GM12878 (cell line): ENCODE results near the gene ZNF641.

Experiments
- NBN ChIP-seq: fragments of 450-650 bp; IDR thresholded peaks from 2 replicates; pipeline ENCODE4 v1.6.1; 2016
- PML ChIP-seq: IDR thresholded peaks from 2 replicates; pipeline ENCODE4 v1.6.1; 2012; ENCODE audit warnings: low read length, inconsistent platforms
- RB1 ChIP-seq: fragments of 450-650 bp; formaldehyde crosslinking; IDR thresholded peaks from 2 replicates; pipeline ENCODE4 v1.6.1; 2017; ENCODE audit warnings: mild to moderate bottlenecking, borderline replicate concordance
- TAF1 ChIP-seq: IDR thresholded peaks from 2 replicates; pipeline ENCODE4 v1.6.1; 2011; ENCODE audit warnings: mild to moderate bottlenecking, low read depth, low read length, borderline replicate concordance
- TF ChIP-seq, protein P1 (sequence below), 3 experiments: IDR thresholded peaks in 2 of 3; conservative IDR thresholded peaks in 1 of 3; 2 replicates each; pipeline ENCODE4 v1.5.1; 2011; ENCODE audit warnings: low read depth in 3 of 3, low read length in 3 of 3, mild to moderate bottlenecking in 3 of 3, control low read depth in 2 of 3, moderate library complexity in 2 of 3, inconsistent platforms in 1 of 3, mixed read lengths in 1 of 3; ENCODE audit not compliant: control insufficient read depth in 2 of 3, insufficient read depth in 1 of 3; ENCODE audit errors: extremely low read depth in 1 of 3

DNA sequence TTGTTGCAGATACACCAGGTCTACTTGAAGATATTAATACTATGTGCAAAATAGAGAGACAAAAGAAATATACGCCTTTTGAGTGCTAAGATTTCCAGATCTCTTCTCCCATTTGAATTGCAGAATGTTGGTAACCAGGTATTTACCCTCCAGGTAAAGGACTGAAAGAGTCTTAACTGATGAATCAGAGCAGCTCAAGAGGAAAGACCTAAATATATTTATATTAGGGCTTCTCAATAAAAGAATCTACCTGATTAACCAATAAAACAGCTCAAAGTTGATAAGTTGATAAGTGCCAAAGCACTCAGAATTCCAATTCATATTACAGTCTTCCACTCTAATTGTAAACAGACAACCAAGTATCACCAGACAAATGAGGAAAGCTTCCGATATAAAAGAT, 59.2 kb downstream of the ZNF641 start:
- TF ChIP-seq TAF1 = no peak
- TF ChIP-seq, protein P1, sequence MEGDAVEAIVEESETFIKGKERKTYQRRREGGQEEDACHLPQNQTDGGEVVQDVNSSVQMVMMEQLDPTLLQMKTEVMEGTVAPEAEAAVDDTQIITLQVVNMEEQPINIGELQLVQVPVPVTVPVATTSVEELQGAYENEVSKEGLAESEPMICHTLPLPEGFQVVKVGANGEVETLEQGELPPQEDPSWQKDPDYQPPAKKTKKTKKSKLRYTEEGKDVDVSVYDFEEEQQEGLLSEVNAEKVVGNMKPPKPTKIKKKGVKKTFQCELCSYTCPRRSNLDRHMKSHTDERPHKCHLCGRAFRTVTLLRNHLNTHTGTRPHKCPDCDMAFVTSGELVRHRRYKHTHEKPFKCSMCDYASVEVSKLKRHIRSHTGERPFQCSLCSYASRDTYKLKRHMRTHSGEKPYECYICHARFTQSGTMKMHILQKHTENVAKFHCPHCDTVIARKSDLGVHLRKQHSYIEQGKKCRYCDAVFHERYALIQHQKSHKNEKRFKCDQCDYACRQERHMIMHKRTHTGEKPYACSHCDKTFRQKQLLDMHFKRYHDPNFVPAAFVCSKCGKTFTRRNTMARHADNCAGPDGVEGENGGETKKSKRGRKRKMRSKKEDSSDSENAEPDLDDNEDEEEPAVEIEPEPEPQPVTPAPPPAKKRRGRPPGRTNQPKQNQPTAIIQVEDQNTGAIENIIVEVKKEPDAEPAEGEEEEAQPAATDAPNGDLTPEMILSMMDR (IDR thresholded peaks at IDR 0.05 in 2 of 3, conservative IDR thresholded peaks at IDR 0.05 in 1 of 3; ENCODE audit: control insufficient read depth in 2 of 3, extremely low read depth in 1 of 3, insufficient read depth in 1 of 3, low read depth in 3 of 3, low read length in 3 of 3) = no peak
- TF ChIP-seq PML = no peak
- no peak for TF ChIP-seq NBN
- no peak for TF ChIP-seq RB1
